ENCODE data around the gene NRROS.

NRROS gene

DNA sequence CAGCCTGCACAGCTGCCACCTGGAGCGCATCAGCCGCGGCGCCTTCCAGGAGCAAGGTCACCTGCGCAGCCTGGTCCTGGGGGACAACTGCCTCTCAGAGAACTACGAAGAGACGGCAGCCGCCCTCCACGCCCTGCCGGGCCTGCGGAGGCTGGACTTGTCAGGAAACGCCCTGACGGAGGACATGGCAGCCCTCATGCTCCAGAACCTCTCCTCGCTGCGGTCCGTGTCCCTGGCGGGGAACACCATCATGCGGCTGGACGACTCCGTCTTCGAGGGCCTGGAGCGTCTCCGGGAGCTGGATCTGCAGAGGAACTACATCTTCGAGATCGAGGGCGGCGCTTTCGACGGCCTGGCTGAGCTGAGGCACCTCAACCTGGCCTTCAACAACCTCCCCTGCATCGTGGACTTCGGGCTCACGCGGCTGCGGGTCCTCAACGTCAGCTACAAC, 20.4 kb downstream of the NRROS start:
- DNase-seq = no peak
- H2BK12ac ChIP-seq (ENCODE audit: low read length) = no peak overlapping the region
- no peak overlapping the region for H2BK120ac ChIP-seq (ENCODE audit: insufficient read depth, low read length, poor library complexity)
- H2AFZ ChIP-seq (ENCODE audit: insufficient read depth, low read length, poor library complexity) = no peak overlapping the region
- H3K4me3 ChIP-seq (ENCODE audit: low read depth, low read length) = no peak overlapping the region
- H3K79me1 ChIP-seq (ENCODE audit: low read length) = no peaks in the 10 kb centered on the region
- H3K9me3 ChIP-seq (ENCODE audit: insufficient read depth, low read depth, low read length) = no peaks in the 10 kb centered on the region
- H2AK5ac ChIP-seq (ENCODE audit: low read length) = no peak overlapping the region
- no peak overlapping the region for H3K9ac ChIP-seq (ENCODE audit: low read length)
- H4K91ac ChIP-seq (ENCODE audit: low read depth, low read length) = no peak overlapping the region
- H3K4me2 ChIP-seq (ENCODE audit: low read length) = no peak overlapping the region
- no CpG with 5 or more reads among the region's 35 CpGs for WGBS (ENCODE audit: extremely low coverage, insufficient coverage, insufficient read length)
- H3K4me1 ChIP-seq (ENCODE audit: control insufficient read depth in 1 of 2, insufficient read depth in 2 of 2, low read length in 2 of 2) = peaks cover 0 to 6% of the 10 kb centered on the region in 2 experiments
- no peak overlapping the region for H3K23ac ChIP-seq (ENCODE audit: low read length)
- no peak overlapping the region for H3K18ac ChIP-seq (ENCODE audit: low read length)
- H3K14ac ChIP-seq (ENCODE audit: low read length) = no peak overlapping the region
- H3K27ac ChIP-seq (ENCODE audit: low read depth, low read length) = no peak overlapping the region
- no peaks in the 10 kb centered on the region for H3K79me2 ChIP-seq (ENCODE audit: control insufficient read depth, insufficient read depth, low read length, poor library complexity)
- no peaks in the 10 kb centered on the region for H3K27me3 ChIP-seq (ENCODE audit: insufficient read depth, low read length)
- H4K8ac ChIP-seq (ENCODE audit: low read depth, low read length) = no peak overlapping the region
- H3K4ac ChIP-seq (ENCODE audit: low read depth, low read length) = no peak overlapping the region
- H4K12ac ChIP-seq (ENCODE audit: low read depth, low read length) = no peak overlapping the region
- no peaks in the 10 kb centered on the region for H3K36me3 ChIP-seq (ENCODE audit: control insufficient read depth in 1 of 2, insufficient read depth in 2 of 2, low read length in 2 of 2)
- no peak overlapping the region for H2BK5ac ChIP-seq (ENCODE audit: low read depth, low read length, poor library complexity)

- no peak overlapping the region for H3K27ac ChIP-seq (ENCODE audit: low read depth, low read length)
- no peak for DNase-seq
These were observed 21.1 kb downstream of the NRROS start for GRCh38 chr3:196660381-196661166.

GRCh38 chr3:196661400-196661799, 21.9 kb downstream of the NRROS start:
- H3K9me3 ChIP-seq (ENCODE audit: insufficient read depth, low read depth, low read length) = no peaks in the 10 kb centered on the region
- no peak overlapping the region for H3K4ac ChIP-seq (ENCODE audit: low read depth, low read length)
- no peaks in the 10 kb centered on the region for H3K79me1 ChIP-seq (ENCODE audit: low read length)
- WGBS (ENCODE audit: extremely low coverage, insufficient coverage, insufficient read length) = no CpG with 5 or more reads among the region's 16 CpGs
- no peak overlapping the region for H2BK12ac ChIP-seq (ENCODE audit: low read length)
- no peak overlapping the region for H3K18ac ChIP-seq (ENCODE audit: low read length)
- H2BK120ac ChIP-seq (ENCODE audit: insufficient read depth, low read length, poor library complexity) = no peak overlapping the region
- H2AFZ ChIP-seq (ENCODE audit: insufficient read depth, low read length, poor library complexity) = no peak overlapping the region
- no peak overlapping the region for H2AK5ac ChIP-seq (ENCODE audit: low read length)
- no peak for DNase-seq
- H4K8ac ChIP-seq (ENCODE audit: low read depth, low read length) = no peak overlapping the region
- no peaks in the 10 kb centered on the region for H3K36me3 ChIP-seq (ENCODE audit: control insufficient read depth in 1 of 2, insufficient read depth in 2 of 2, low read length in 2 of 2)
- no peak overlapping the region for H3K23ac ChIP-seq (ENCODE audit: low read length)
- no peak overlapping the region for H3K9ac ChIP-seq (ENCODE audit: low read length)
- H4K91ac ChIP-seq (ENCODE audit: low read depth, low read length) = no peak overlapping the region
- no peaks in the 10 kb centered on the region for H3K27me3 ChIP-seq (ENCODE audit: insufficient read depth, low read length)
- H3K4me3 ChIP-seq (ENCODE audit: low read depth, low read length) = no peak overlapping the region
- H3K14ac ChIP-seq (ENCODE audit: low read length) = no peak overlapping the region
- H4K12ac ChIP-seq (ENCODE audit: low read depth, low read length) = no peak overlapping the region
- peaks cover 0 to 6% of the 10 kb centered on the region in 2 experiments for H3K4me1 ChIP-seq (ENCODE audit: control insufficient read depth in 1 of 2, insufficient read depth in 2 of 2, low read length in 2 of 2)
- no peak overlapping the region for H3K27ac ChIP-seq (ENCODE audit: low read depth, low read length)
- no peaks in the 10 kb centered on the region for H3K79me2 ChIP-seq (ENCODE audit: control insufficient read depth, insufficient read depth, low read length, poor library complexity)
- H2BK5ac ChIP-seq (ENCODE audit: low read depth, low read length, poor library complexity) = no peak overlapping the region
- no peak overlapping the region for H3K4me2 ChIP-seq (ENCODE audit: low read length)

More at GRCh38 chr3:196660381-196661166, 21.1 kb downstream of the NRROS start:
- no peak overlapping the region for H3K9ac ChIP-seq (ENCODE audit: low read length)
- no peak overlapping the region for H3K23ac ChIP-seq (ENCODE audit: low read length)
- no peak overlapping the region for H3K18ac ChIP-seq (ENCODE audit: low read length)
- H3K4me2 ChIP-seq (ENCODE audit: low read length) = no peak overlapping the region
- H3K4me3 ChIP-seq (ENCODE audit: low read depth, low read length) = no peak overlapping the region
- H3K36me3 ChIP-seq (ENCODE audit: control insufficient read depth in 1 of 2, insufficient read depth in 2 of 2, low read length in 2 of 2) = no peaks in the 10 kb centered on the region
- no peak overlapping the region for H3K14ac ChIP-seq (ENCODE audit: low read length)
- no peaks in the 10 kb centered on the region for H3K9me3 ChIP-seq (ENCODE audit: insufficient read depth, low read depth, low read length)
- no peak overlapping the region for H2BK5ac ChIP-seq (ENCODE audit: low read depth, low read length, poor library complexity)
- H3K27me3 ChIP-seq (ENCODE audit: insufficient read depth, low read length) = no peaks in the 10 kb centered on the region
- H3K79me2 ChIP-seq (ENCODE audit: control insufficient read depth, insufficient read depth, low read length, poor library complexity) = no peaks in the 10 kb centered on the region
- H3K4me1 ChIP-seq (ENCODE audit: control insufficient read depth in 1 of 2, insufficient read depth in 2 of 2, low read length in 2 of 2) = peaks cover 0 to 6% of the 10 kb centered on the region in 2 experiments
- H4K12ac ChIP-seq (ENCODE audit: low read depth, low read length) = peak overlapping the region; percentile 6
- H2AFZ ChIP-seq (ENCODE audit: insufficient read depth, low read length, poor library complexity) = no peak overlapping the region
- no peak overlapping the region for H3K4ac ChIP-seq (ENCODE audit: low read depth, low read length)
- H4K8ac ChIP-seq (ENCODE audit: low read depth, low read length) = no peak overlapping the region
- no peaks in the 10 kb centered on the region for H3K79me1 ChIP-seq (ENCODE audit: low read length)
- H4K91ac ChIP-seq (ENCODE audit: low read depth, low read length) = no peak overlapping the region
- no CpG with 5 or more reads among the region's 32 CpGs for WGBS (ENCODE audit: extremely low coverage, insufficient coverage, insufficient read length)
- H2AK5ac ChIP-seq (ENCODE audit: low read length) = no peak overlapping the region
- H2BK120ac ChIP-seq (ENCODE audit: insufficient read depth, low read length, poor library complexity) = no peak overlapping the region
- no peak overlapping the region for H2BK12ac ChIP-seq (ENCODE audit: low read length)

DNA sequence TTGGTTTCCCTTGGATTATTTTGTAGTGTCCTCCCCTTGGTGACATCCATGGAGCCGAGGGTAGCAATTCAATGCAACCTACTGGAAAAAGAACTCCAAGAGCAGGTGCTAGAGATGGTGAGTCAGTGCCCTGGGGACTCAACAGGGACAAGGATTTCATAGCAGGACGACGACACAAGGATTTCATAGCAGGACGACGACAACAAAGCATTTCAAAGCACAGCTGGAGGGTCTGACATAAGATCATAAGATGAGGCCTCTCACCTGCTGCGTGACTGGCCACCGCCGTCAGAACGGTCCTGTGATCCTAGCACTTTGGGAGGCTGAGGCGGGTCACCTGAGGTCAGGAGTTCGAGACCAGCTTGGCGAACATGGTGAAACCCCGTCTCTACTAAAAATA, 22.5 kb downstream of the NRROS start:
- peak; percentile 85 to 90 for DNase-seq
- Histone ChIP-seq H2AK5ac (ENCODE audit: low read length) (no peak overlapping the region), H2BK5ac (ENCODE audit: low read depth, low read length, poor library complexity) (no peak overlapping the region), H3K4ac (ENCODE audit: low read depth, low read length) (no peak overlapping the region), H3K9me3 (ENCODE audit: insufficient read depth, low read depth, low read length) (no peaks in the 10 kb centered on the region), H3K79me2 (ENCODE audit: control insufficient read depth, insufficient read depth, low read length, poor library complexity) (no peaks in the 10 kb centered on the region), H4K12ac (ENCODE audit: low read depth, low read length) (no peak overlapping the region), H4K91ac (ENCODE audit: low read depth, low read length) (no peak overlapping the region), H3K27me3 (ENCODE audit: insufficient read depth, low read length) (no peaks in the 10 kb centered on the region), H2AFZ (ENCODE audit: insufficient read depth, low read length, poor library complexity) (no peak overlapping the region), H3K9ac (ENCODE audit: low read length) (no peak overlapping the region), H3K14ac (ENCODE audit: low read length) (no peak overlapping the region), H2BK120ac (ENCODE audit: insufficient read depth, low read length, poor library complexity) (no peak overlapping the region), H2BK12ac (ENCODE audit: low read length) (no peak overlapping the region), H3K36me3 (ENCODE audit: control insufficient read depth in 1 of 2, insufficient read depth in 2 of 2, low read length in 2 of 2) (no peaks in the 10 kb centered on the region), H3K4me1 (ENCODE audit: control insufficient read depth in 1 of 2, insufficient read depth in 2 of 2, low read length in 2 of 2) (peaks cover 0 to 6% of the 10 kb centered on the region in 2 experiments), H3K4me3 (ENCODE audit: low read depth, low read length) (no peak overlapping the region), H3K4me2 (ENCODE audit: low read length) (no peak overlapping the region), H3K18ac (ENCODE audit: low read length) (no peak overlapping the region), H3K79me1 (ENCODE audit: low read length) (no peaks in the 10 kb centered on the region), H3K27ac (ENCODE audit: low read depth, low read length) (no peak overlapping the region), H3K23ac (ENCODE audit: low read length) (no peak overlapping the region), H4K8ac (ENCODE audit: low read depth, low read length) (no peak overlapping the region)
- no CpG with 5 or more reads among the region's 13 CpGs for WGBS (ENCODE audit: extremely low coverage, insufficient coverage, insufficient read length)

Data from trophoblast cell (in vitro differentiated cells and primary cell).